ENCODE data around the gene CLDN6.

DNA sequence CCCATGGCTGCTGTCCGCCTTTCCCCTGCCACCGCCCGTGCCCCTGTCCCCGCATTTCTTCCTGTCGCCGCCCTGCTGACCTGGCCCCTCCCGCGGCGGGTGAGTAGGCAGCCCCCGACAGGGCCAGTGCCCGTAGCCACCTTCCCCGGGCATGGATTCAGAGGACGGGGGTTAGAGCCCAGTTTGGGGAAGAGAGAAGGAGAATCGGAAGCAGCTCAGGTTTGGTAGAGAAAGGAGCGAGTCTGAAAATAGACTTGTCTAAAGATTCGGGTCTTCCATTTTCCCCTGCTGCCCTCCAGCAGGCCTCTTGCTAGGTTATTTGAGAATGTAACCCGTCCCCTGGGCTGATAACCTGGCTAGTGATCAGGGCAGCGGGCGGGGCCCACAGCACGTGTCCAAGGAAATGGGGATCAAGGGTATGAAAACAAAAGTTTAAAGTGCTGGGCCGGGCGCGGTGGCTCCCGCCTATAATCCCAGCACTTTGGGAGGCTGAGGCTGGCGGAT is 13.2 kb downstream of the CLDN6 start:
- TF ChIP-seq CTCF (conservative IDR thresholded peaks at IDR 0.05 in 1 of 2, IDR thresholded peaks at IDR 0.05 in 1 of 2; ENCODE audit: extremely low read depth in 1 of 2, insufficient read depth in 1 of 2, low read depth in 1 of 2, low read length in 2 of 2) (no peak), EZH2 (IDR thresholded peaks at IDR 0.05; ENCODE audit: borderline replicate concordance, low read length) (no peak)

Data from mammary epithelial cell (primary cell).